IMR-90 (cell line): ENCODE results near the gene NR5A2. TPM values are rescaled to one million over a fixed set of nuclear protein-coding genes. Genes with fewer than 3 reads are reported as not detected.

Source experiments
- ATAC-seq: fragments of 200-7000 bp; cut with Tn5 transposase; 2 replicates; pipeline ENCODE4 v1.9.1; 2020; ENCODE audit warnings: low read depth, mild to moderate bottlenecking, moderate library complexity
- BruUV-seq: library from RNA; stranded (reverse); fragments of 400-500 nt; replicated peaks from 2 replicates; lab custom pipeline; 2021; lab: Mats Ljungman, UMichigan
- CTCF ChIA-PET: fragments of 300-600 bp; formaldehyde crosslinking; extraction: SDS; loops from one replicate; lab custom pipeline; 2021; ENCODE audit warnings: antibody characterized with exemption; lab: Yijun Ruan, JAX
- POLR2A ChIA-PET: fragments of 300-600 bp; sonication (Branson Sonifier 250); formaldehyde crosslinking; loops from one replicate; lab custom pipeline; 2022; ENCODE audit warnings: antibody characterized with exemption; ENCODE audit not compliant: unreplicated experiment; lab: Charles Lee
- DNase-seq: peaks from one replicate; pipeline ENCODE4 v3.0.0; 2013
- H2AFZ ChIP-seq: replicated peaks from 2 replicates; pipeline ENCODE3; 2013; ENCODE audit warnings: low read length, mild to moderate bottlenecking; ENCODE audit not compliant: poor library complexity
- H2AK5ac ChIP-seq: 2 replicates; pipeline ENCODE4 v1.6.1; 2013; ENCODE audit warnings: low read depth, low read length, inconsistent platforms
- H2AK9ac ChIP-seq: replicated peaks from 2 replicates; pipeline ENCODE3; 2013; ENCODE audit warnings: mild to moderate bottlenecking, low read depth, low read length, moderate library complexity; ENCODE audit not compliant: poor library complexity
- H2BK120ac ChIP-seq: 2 replicates; pipeline ENCODE4 v1.6.1; 2013; ENCODE audit warnings: low read depth, low read length, inconsistent platforms
- H2BK15ac ChIP-seq: 3 replicates; pipeline ENCODE4 v1.6.1; 2013; ENCODE audit warnings: low read depth, low read length, inconsistent platforms
- H2BK20ac ChIP-seq: 2 replicates; pipeline ENCODE4 v1.6.1; 2013; ENCODE audit warnings: low read depth, mild to moderate bottlenecking, inconsistent platforms, low read length, moderate library complexity
- H2BK5ac ChIP-seq: 2 replicates; pipeline ENCODE4 v1.6.1; 2013; ENCODE audit warnings: mild to moderate bottlenecking, low read depth, low read length, inconsistent platforms; ENCODE audit not compliant: poor library complexity, severe bottlenecking
- H3K14ac ChIP-seq: replicated peaks from 2 replicates; pipeline ENCODE4 v1.6.1; 2013; ENCODE audit warnings: low read depth, low read length, inconsistent platforms
- H3K18ac ChIP-seq: 2 replicates; pipeline ENCODE4 v1.6.1; 2013; ENCODE audit warnings: low read depth, low read length, control low read depth
- H3K23ac ChIP-seq: 2 replicates; pipeline ENCODE4 v1.6.1; 2013; ENCODE audit warnings: low read depth, low read length, inconsistent platforms
- H3K27ac ChIP-seq: 2 replicates; pipeline ENCODE4 v1.5.1; 2013; ENCODE audit warnings: mild to moderate bottlenecking, control low read depth, low read length; ENCODE audit not compliant: insufficient read depth
- H3K27me3 ChIP-seq: 2 replicates; pipeline ENCODE4 v1.6.1; 2013; ENCODE audit warnings: low read length; ENCODE audit not compliant: control insufficient read depth, insufficient read depth
- H3K36me3 ChIP-seq: 2 replicates; pipeline ENCODE4 v1.6.1; 2013; ENCODE audit warnings: low read length, mixed read lengths; ENCODE audit not compliant: control insufficient read depth, insufficient read depth
- H3K4ac ChIP-seq: 2 replicates; pipeline ENCODE4 v1.6.1; 2013; ENCODE audit warnings: low read depth, low read length, inconsistent platforms
- H3K4me1 ChIP-seq: 2 replicates; pipeline ENCODE4 v1.6.1; 2013; ENCODE audit warnings: low read length, mixed read lengths; ENCODE audit not compliant: control insufficient read depth, insufficient read depth
- H3K4me2 ChIP-seq: 2 replicates; pipeline ENCODE4 v1.6.1; 2013; ENCODE audit warnings: low read depth, mild to moderate bottlenecking, control low read depth, low read length, moderate library complexity
- H3K4me3 ChIP-seq: 2 replicates; pipeline ENCODE4 v1.5.1; 2013; ENCODE audit warnings: low read depth, mild to moderate bottlenecking, control low read depth, low read length, moderate library complexity; ENCODE audit not compliant: insufficient read depth
- H3K56ac ChIP-seq: 2 replicates; pipeline ENCODE4 v1.6.1; 2013; ENCODE audit warnings: low read length, inconsistent platforms; ENCODE audit not compliant: insufficient read depth; ENCODE audit errors: extremely low read depth
- H3K79me1 ChIP-seq, 2 experiments: 2 replicates each; pipeline ENCODE4 v1.6.1; 2013; ENCODE audit warnings: low read length in 2 of 2, inconsistent platforms in 1 of 2, low read depth in 1 of 2
- H3K9ac ChIP-seq: 2 replicates; pipeline ENCODE4 v1.6.1; 2013; ENCODE audit warnings: low read depth, low read length, control low read depth
- H3K9me1 ChIP-seq: 2 replicates; pipeline ENCODE4 v1.6.1; 2013; ENCODE audit warnings: low read length, inconsistent platforms; ENCODE audit not compliant: insufficient read depth
- H3K9me3 ChIP-seq: 2 replicates; pipeline ENCODE4 v1.6.1; 2013; ENCODE audit warnings: low read length; ENCODE audit not compliant: control insufficient read depth, insufficient read depth
- H4K20me1 ChIP-seq: 2 replicates; pipeline ENCODE4 v1.6.1; 2013; ENCODE audit warnings: low read length, inconsistent platforms; ENCODE audit not compliant: insufficient read depth
- H4K5ac ChIP-seq: 2 replicates; pipeline ENCODE4 v1.6.1; 2013; ENCODE audit warnings: mild to moderate bottlenecking, low read depth, low read length, control low read depth
- H4K8ac ChIP-seq, 2 experiments: 2 replicates each; pipeline ENCODE4 v1.6.1; 2013; ENCODE audit warnings: low read depth in 2 of 2, low read length in 2 of 2, control low read depth in 1 of 2, inconsistent platforms in 1 of 2
- H4K91ac ChIP-seq: 2 replicates; pipeline ENCODE4 v1.6.1; 2013; ENCODE audit warnings: low read depth, low read length, inconsistent platforms; ENCODE audit not compliant: insufficient read depth
- BHLHE40 ChIP-seq: fragments of 150-350 bp; IDR thresholded peaks from 2 replicates; pipeline ENCODE4 v1.6.1; 2016; ENCODE audit warnings: mild to moderate bottlenecking, low read depth, low read length
- CEBPB ChIP-seq: IDR thresholded peaks from 2 replicates; pipeline ENCODE4 v1.6.1; 2012; ENCODE audit warnings: low read depth, low read length, improper control_type of control experiment
- CHD1 ChIP-seq: IDR thresholded peaks from 2 replicates; pipeline ENCODE4 v1.6.1; 2012; ENCODE audit warnings: low read depth, low read length, improper control_type of control experiment
- FOS ChIP-seq: fragments of 150-350 bp; IDR thresholded peaks from 2 replicates; pipeline ENCODE4 v1.6.1; 2016; ENCODE audit warnings: low read depth, low read length
- MAFK ChIP-seq: IDR thresholded peaks from 2 replicates; pipeline ENCODE4 v1.6.1; 2012; ENCODE audit warnings: low read depth, low read length, improper control_type of control experiment
- MAZ ChIP-seq: IDR thresholded peaks from 2 replicates; pipeline ENCODE4 v1.6.1; 2012; ENCODE audit warnings: low read depth, mild to moderate bottlenecking, low read length, improper control_type of control experiment, moderate library complexity, borderline replicate concordance
- MXI1 ChIP-seq: IDR thresholded peaks from 2 replicates; pipeline ENCODE4 v1.6.1; 2012; ENCODE audit warnings: low read depth, mild to moderate bottlenecking, low read length, moderate library complexity, borderline replicate concordance
- NFE2L2 ChIP-seq: fragments of 150-350 bp; IDR thresholded peaks from 2 replicates; pipeline ENCODE4 v1.6.1; 2016; ENCODE audit warnings: low read depth, mild to moderate bottlenecking, low read length
- POLR2A ChIP-seq: IDR thresholded peaks from 2 replicates; pipeline ENCODE4 v1.6.1; 2012; ENCODE audit warnings: mild to moderate bottlenecking, low read depth, low read length
- RAD21 ChIP-seq: IDR thresholded peaks from 2 replicates; pipeline ENCODE4 v1.6.1; 2012; ENCODE audit warnings: low read length, improper control_type of control experiment
- RFX5 ChIP-seq: IDR thresholded peaks from 2 replicates; pipeline ENCODE4 v1.8.0; 2012; ENCODE audit warnings: low read depth, mild to moderate bottlenecking, low read length, moderate library complexity
- SMC3 ChIP-seq: fragments of 150-350 bp; IDR thresholded peaks from 2 replicates; pipeline ENCODE4 v1.6.1; 2016; ENCODE audit warnings: low read depth, mild to moderate bottlenecking, antibody characterized with exemption, low read length, moderate library complexity
- WGBS, 2 experiments: methylation state at CpG; one replicate each; pipeline versions ENCODE4 v1.1.5 to v1.1.7; 2013; ENCODE audit warnings: missing lambda C conversion rate in 2 of 2; ENCODE audit not compliant: insufficient read length in 1 of 2; ENCODE audit errors: extremely low coverage in 2 of 2; 5-methylcytosine and 5-hydroxymethylcytosine counted together
- dilution Hi-C: fragments of 300-500 bp; cut with HindIII; formaldehyde crosslinking; loops from one replicate; pipeline ENCODE4 v1.14.3; 2018; ENCODE audit warnings: low sequenced_read_pairs; ENCODE audit not compliant: unreplicated experiment
- in situ Hi-C: fragments of 300-500 bp; cut with MboI; formaldehyde crosslinking; loops from 3 replicates; pipeline ENCODE4 v1.14.3; 2019; ENCODE audit warnings: low sequenced_read_pairs, inconsistent platforms, mixed read lengths
- intact Hi-C: fragments of 100-400 bp; cut with micrococcal nuclease; formaldehyde crosslinking; loops from 2 replicates; pipeline ENCODE4 v1.10.0; 2022
- polyA plus RNA-seq, 3 experiments: library from polyadenylated mRNA; depleted of rRNA; stranded (reverse); fragments of >200 nt; gene quantifications; 2 replicates each; pipeline ENCODE4 v1.2.3, GENCODE V29; 2012; ENCODE audit warnings: low replicate concordance in 1 of 3
- total RNA-seq: library from RNA; depleted of rRNA; stranded (reverse); fragments of >200 nt; gene quantifications from 2 replicates; pipeline ENCODE4 v1.2.3, GENCODE V29; 2012
- TF ChIP-seq, protein P1 (sequence below): conservative IDR thresholded peaks from 2 replicates; pipeline ENCODE4 v1.5.1; 2012; ENCODE audit warnings: mild to moderate bottlenecking, low read depth, low read length, improper control_type of control experiment
- TF ChIP-seq, protein P2 (sequence below): fragments of 150-350 bp; IDR thresholded peaks from 2 replicates; pipeline ENCODE4 v1.6.1; 2017; ENCODE audit warnings: mild to moderate bottlenecking, antibody characterized with exemption, low read length, low read depth
- TF ChIP-seq, protein P3 (sequence below): fragments of 150-350 bp; IDR thresholded peaks from 2 replicates; pipeline ENCODE4 v1.6.1; 2016; ENCODE audit warnings: low read depth, mild to moderate bottlenecking, low read length, moderate library complexity, borderline replicate concordance

The NR5A2 gene
- total and polyA plus RNA-seq, 2 of the 4 experiments (the other 2 are of a cell fraction), result 0.03 to 0.18 TPM

DNA sequence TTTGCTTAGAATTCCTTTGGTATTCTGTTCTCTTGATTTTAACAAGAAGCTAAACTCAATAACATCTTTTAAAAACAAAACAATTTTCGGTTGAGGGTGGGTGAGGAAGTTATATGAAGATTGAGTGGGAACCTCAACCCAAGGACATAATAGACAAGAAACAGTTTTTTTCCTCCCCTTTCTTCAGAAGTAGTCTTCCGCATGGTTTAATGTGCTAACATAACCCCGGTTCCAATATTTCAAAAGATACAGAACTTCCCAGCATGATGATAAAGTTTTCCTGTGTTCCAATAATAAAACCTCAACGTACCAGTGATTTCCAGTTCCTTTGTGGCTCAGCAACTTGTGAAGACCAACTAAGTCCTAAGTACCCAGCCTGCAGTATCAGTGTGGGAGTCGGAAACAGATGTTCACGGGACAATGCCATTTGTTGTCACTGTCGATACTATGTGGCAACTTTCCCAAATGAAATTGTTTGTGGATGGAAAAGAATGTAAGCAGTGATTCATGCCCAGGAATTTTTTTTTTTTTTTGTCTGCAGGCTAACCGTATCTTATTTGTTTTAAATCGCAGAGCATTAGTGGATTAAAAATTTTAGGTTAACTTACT is 48.5 kb downstream of the NR5A2 start:
- no peak overlapping the region for H3K27ac ChIP-seq
- H4K8ac ChIP-seq, result no peak overlapping the region
- no peak overlapping the region; the same call in 1 of the 2 replicates for H3K4me3 ChIP-seq
- H3K4ac ChIP-seq, result no peak overlapping the region
- 0% methylated on average over 2 of the region's 9 CpGs; no CpG with 5 or more reads in 1 of the 2 experiments for WGBS, 2 experiments
- H3K79me1 ChIP-seq, result no peaks in the 10 kb centered on the region
- ATAC-seq, result peak; percentile 72
- H3K18ac ChIP-seq, result no peak overlapping the region
- H3K23ac ChIP-seq, result no peak overlapping the region
- no peak overlapping the region for H2BK20ac ChIP-seq
- H2BK5ac ChIP-seq, result no peak overlapping the region
- ChIA-PET CTCF (interaction anchor here (0.6 to 0.7 kb wide), 2 partner anchors 79 to 431 kb away, joined by 3 read pairs; no protein-coding TSS in a partner anchor), POLR2A (no interaction called here)
- dilution Hi-C loops (no loop called here), in situ Hi-C loops (no loop called here), intact Hi-C loops (no loop called here)
- H2BK15ac ChIP-seq, result no peak overlapping the region
- no peaks in the 10 kb centered on the region for H4K20me1 ChIP-seq
- H3K36me3 ChIP-seq, result no peaks in the 10 kb centered on the region
- H3K14ac ChIP-seq, result no peak overlapping the region
- no peak overlapping the region for H3K9ac ChIP-seq
- no peak overlapping the region for H4K5ac ChIP-seq
- peak overlapping the region; percentile 71 for H3K4me2 ChIP-seq
- BruUV-seq, result no TSS peak
- H2AK9ac ChIP-seq, result no peak overlapping the region
- TF ChIP-seq BHLHE40, result peak; percentile 87; the same call in 1 of the 2 replicates
- TF ChIP-seq POLR2A, result no peak
- no peak for TF ChIP-seq MAFK
- no peak for TF ChIP-seq RAD21
- TF ChIP-seq MAZ, result no peak
- peak; percentile 69 for TF ChIP-seq CEBPB
- no peak for TF ChIP-seq NFE2L2
- no peak for TF ChIP-seq SMC3
- TF ChIP-seq MXI1, result no peak
- peak; percentile 61; the same call in 1 of the 2 replicates for TF ChIP-seq FOS
- TF ChIP-seq CHD1, result no peak
- TF ChIP-seq, protein P1, sequence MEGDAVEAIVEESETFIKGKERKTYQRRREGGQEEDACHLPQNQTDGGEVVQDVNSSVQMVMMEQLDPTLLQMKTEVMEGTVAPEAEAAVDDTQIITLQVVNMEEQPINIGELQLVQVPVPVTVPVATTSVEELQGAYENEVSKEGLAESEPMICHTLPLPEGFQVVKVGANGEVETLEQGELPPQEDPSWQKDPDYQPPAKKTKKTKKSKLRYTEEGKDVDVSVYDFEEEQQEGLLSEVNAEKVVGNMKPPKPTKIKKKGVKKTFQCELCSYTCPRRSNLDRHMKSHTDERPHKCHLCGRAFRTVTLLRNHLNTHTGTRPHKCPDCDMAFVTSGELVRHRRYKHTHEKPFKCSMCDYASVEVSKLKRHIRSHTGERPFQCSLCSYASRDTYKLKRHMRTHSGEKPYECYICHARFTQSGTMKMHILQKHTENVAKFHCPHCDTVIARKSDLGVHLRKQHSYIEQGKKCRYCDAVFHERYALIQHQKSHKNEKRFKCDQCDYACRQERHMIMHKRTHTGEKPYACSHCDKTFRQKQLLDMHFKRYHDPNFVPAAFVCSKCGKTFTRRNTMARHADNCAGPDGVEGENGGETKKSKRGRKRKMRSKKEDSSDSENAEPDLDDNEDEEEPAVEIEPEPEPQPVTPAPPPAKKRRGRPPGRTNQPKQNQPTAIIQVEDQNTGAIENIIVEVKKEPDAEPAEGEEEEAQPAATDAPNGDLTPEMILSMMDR, result no peak
- TF ChIP-seq RFX5, result no peak
- TF ChIP-seq, protein P2, sequence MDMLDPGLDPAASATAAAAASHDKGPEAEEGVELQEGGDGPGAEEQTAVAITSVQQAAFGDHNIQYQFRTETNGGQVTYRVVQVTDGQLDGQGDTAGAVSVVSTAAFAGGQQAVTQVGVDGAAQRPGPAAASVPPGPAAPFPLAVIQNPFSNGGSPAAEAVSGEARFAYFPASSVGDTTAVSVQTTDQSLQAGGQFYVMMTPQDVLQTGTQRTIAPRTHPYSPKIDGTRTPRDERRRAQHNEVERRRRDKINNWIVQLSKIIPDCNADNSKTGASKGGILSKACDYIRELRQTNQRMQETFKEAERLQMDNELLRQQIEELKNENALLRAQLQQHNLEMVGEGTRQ, result no peak
- TF ChIP-seq, protein P3, sequence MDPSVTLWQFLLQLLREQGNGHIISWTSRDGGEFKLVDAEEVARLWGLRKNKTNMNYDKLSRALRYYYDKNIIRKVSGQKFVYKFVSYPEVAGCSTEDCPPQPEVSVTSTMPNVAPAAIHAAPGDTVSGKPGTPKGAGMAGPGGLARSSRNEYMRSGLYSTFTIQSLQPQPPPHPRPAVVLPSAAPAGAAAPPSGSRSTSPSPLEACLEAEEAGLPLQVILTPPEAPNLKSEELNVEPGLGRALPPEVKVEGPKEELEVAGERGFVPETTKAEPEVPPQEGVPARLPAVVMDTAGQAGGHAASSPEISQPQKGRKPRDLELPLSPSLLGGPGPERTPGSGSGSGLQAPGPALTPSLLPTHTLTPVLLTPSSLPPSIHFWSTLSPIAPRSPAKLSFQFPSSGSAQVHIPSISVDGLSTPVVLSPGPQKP, result no peak
- DNase-seq, result peak; percentile 79
- H3K9me3 ChIP-seq, result no peaks in the 10 kb centered on the region
- H3K56ac ChIP-seq, result no peak overlapping the region
- H3K27me3 ChIP-seq, result peaks cover 6% of the 10 kb centered on the region
- H2AFZ ChIP-seq, result no peak overlapping the region
- H2AK5ac ChIP-seq, result no peak overlapping the region
- H2BK120ac ChIP-seq, result no peak overlapping the region
- no peaks in the 10 kb centered on the region for H3K9me1 ChIP-seq
- H4K91ac ChIP-seq, result no peak overlapping the region
- peaks cover 2% of the 10 kb centered on the region; the same call in 1 of the 2 replicates for H3K4me1 ChIP-seq
